A549 (cell line): ENCODE results near the gene DDX10. TPM values are rescaled to one million over a fixed set of nuclear protein-coding genes. Genes with fewer than 3 reads are reported as not detected.

Experiments
- ATAC-seq, 2 experiments: fragments of 200-7000 bp in 1 of 2; fragments of >200 bp in 1 of 2; cut with Nextera tagmentation in 1 of 2; cut with Tn5 transposase in 1 of 2; 3 replicates each; pipeline versions ENCODE4 v1.8.0 to v1.9.1; 2018 to 2020; ENCODE audit warnings: mild to moderate bottlenecking in 1 of 2, moderate library complexity in 1 of 2
- CTCF ChIA-PET: fragments of 300-600 bp; sonication (Branson Sonifier 250); formaldehyde crosslinking; extraction: SDS; loops from one replicate; lab custom pipeline; 2021; ENCODE audit warnings: antibody characterized with exemption, inconsistent platforms; lab: Yijun Ruan, JAX
- POLR2A ChIA-PET: fragments of 350-600 bp; formaldehyde crosslinking; extraction: SDS; loops from one replicate; lab custom pipeline; 2021; ENCODE audit warnings: antibody characterized with exemption, inconsistent platforms; lab: Yijun Ruan, JAX
- DNase-seq, 2 experiments: peaks; one replicate each; pipeline versions ENCODE4 v3.0.0 to v3.0.0-alpha.2; 2011 to 2016; ENCODE audit warnings: low read depth in 1 of 2, low spot score in 1 of 2
- FAIRE-seq: peaks from 2 replicates; lab custom pipeline; 2011; peaks lifted over from hg19 to GRCh38; lab: Jason Lieb, UNC
- H3K27ac ChIP-seq, 2 experiments: fragments of >200 bp; sonication (Bioruptor Twin); formaldehyde crosslinking; 3 replicates each; pipeline ENCODE4 v1.5.1; 2016 to 2017
- H3K4me1 ChIP-seq: fragments of >200 bp; sonication (Bioruptor Twin); formaldehyde crosslinking; 3 replicates; pipeline ENCODE4 v1.6.1; 2016
- H3K4me2 ChIP-seq: fragments of >200 bp; sonication (Bioruptor Twin); formaldehyde crosslinking; 3 replicates; pipeline ENCODE4 v1.6.1; 2016
- H3K4me3 ChIP-seq: fragments of >200 bp; sonication (Bioruptor Twin); formaldehyde crosslinking; 3 replicates; pipeline ENCODE4 v1.5.1; 2016
- H3K9me3 ChIP-seq: fragments of >200 bp; sonication (Bioruptor Twin); formaldehyde crosslinking; 3 replicates; pipeline ENCODE4 v1.6.1; 2016
- ATOH8 ChIP-seq: fragments of 250-450 bp; sonication (Bioruptor Pico); IDR thresholded peaks from 2 replicates; pipeline ENCODE4 v1.5.0; 2020; ENCODE audit warnings: low read depth, mild to moderate bottlenecking, moderate library complexity
- CBX8 ChIP-seq: fragments of 200-600 bp; sonication (generic); IDR thresholded peaks from 2 replicates; pipeline ENCODE4 v1.6.1; 2016
- EHF ChIP-seq: fragments of 250-450 bp; sonication (Bioruptor Pico); IDR thresholded peaks from 2 replicates; pipeline ENCODE4 v1.5.0; 2020; ENCODE audit warnings: mild to moderate bottlenecking
- ESRRA ChIP-seq: fragments of 150-350 bp; IDR thresholded peaks from 2 replicates; pipeline ENCODE4 v1.6.1; 2014; ENCODE audit warnings: mild to moderate bottlenecking, low read length, borderline replicate concordance
- FOXS1 ChIP-seq: fragments of 250-450 bp; sonication (Bioruptor Pico); IDR thresholded peaks from 2 replicates; pipeline ENCODE4 v1.5.0; 2020; ENCODE audit warnings: mild to moderate bottlenecking, moderate library complexity
- HES2 ChIP-seq: fragments of >200 bp; sonication (Bioruptor Twin); formaldehyde crosslinking; IDR thresholded peaks from 2 replicates; pipeline ENCODE4 v1.6.1; 2016
- HMGXB4 ChIP-seq: fragments of 250-450 bp; sonication (Bioruptor Pico); IDR thresholded peaks from 2 replicates; pipeline ENCODE4 v1.5.0; 2021; ENCODE audit warnings: mild to moderate bottlenecking, moderate library complexity, borderline replicate concordance
- HOXA7 ChIP-seq: fragments of 250-450 bp; sonication (Bioruptor Pico); IDR thresholded peaks from 2 replicates; pipeline ENCODE4 v1.5.0; 2020; ENCODE audit warnings: mild to moderate bottlenecking, moderate library complexity
- JUN ChIP-seq, 2 experiments: fragments of >200 bp; sonication (Bioruptor Twin); formaldehyde crosslinking; IDR thresholded peaks; 2 replicates in 1 of 2; 3 replicates in 1 of 2; pipeline ENCODE4 v1.6.1; 2016 to 2017
- JUNB ChIP-seq: fragments of >200 bp; sonication (Bioruptor Twin); formaldehyde crosslinking; IDR thresholded peaks from 2 replicates; pipeline ENCODE4 v1.6.1; 2016
- KDM1A ChIP-seq: fragments of 200-600 bp; sonication (generic); IDR thresholded peaks from 2 replicates; pipeline ENCODE4 v1.6.1; 2016; ENCODE audit warnings: low read depth, mild to moderate bottlenecking
- MAX ChIP-seq: IDR thresholded peaks from 2 replicates; pipeline ENCODE4 v1.6.1; 2012
- MAZ ChIP-seq: fragments of 150-350 bp; IDR thresholded peaks from 2 replicates; pipeline ENCODE4 v1.6.1; 2014; ENCODE audit warnings: antibody characterized with exemption, low read depth, low read length, borderline replicate concordance
- MYC ChIP-seq: IDR thresholded peaks from 2 replicates; pipeline ENCODE4 v1.6.1; 2012; ENCODE audit warnings: mild to moderate bottlenecking, inconsistent platforms, low read length, improper control_type of control experiment, borderline replicate concordance
- NFE2L2 ChIP-seq: fragments of 150-350 bp; conservative IDR thresholded peaks from 2 replicates; pipeline ENCODE4 v1.6.1; 2014; ENCODE audit warnings: low read length
- NPAS2 ChIP-seq: fragments of 250-450 bp; sonication (Bioruptor Pico); IDR thresholded peaks from 2 replicates; pipeline ENCODE4 v1.8.0; 2022; ENCODE audit warnings: mild to moderate bottlenecking, moderate library complexity, borderline replicate concordance
- NR3C1 ChIP-seq: fragments of >200 bp; sonication (Bioruptor Twin); formaldehyde crosslinking; IDR thresholded peaks from 3 replicates; pipeline ENCODE4 v1.6.1; 2017
- POLR2A ChIP-seq: IDR thresholded peaks from 2 replicates; pipeline ENCODE4 v1.6.1; 2012; ENCODE audit warnings: mild to moderate bottlenecking, low read length
- RFX5 ChIP-seq: fragments of 450-650 bp; IDR thresholded peaks from 2 replicates; pipeline ENCODE4 v1.7.1; 2014; ENCODE audit warnings: antibody characterized with exemption, mild to moderate bottlenecking, moderate library complexity
- TP53 ChIP-seq: fragments of 250-450 bp; sonication (Bioruptor Pico); IDR thresholded peaks from 2 replicates; pipeline ENCODE4 v1.5.0; 2021; ENCODE audit warnings: mild to moderate bottlenecking, moderate library complexity
- USF2 ChIP-seq: fragments of 450-650 bp; IDR thresholded peaks from 2 replicates; pipeline ENCODE4 v1.6.1; 2014; ENCODE audit warnings: antibody characterized with exemption
- WGBS: methylation state at CpG from one replicate; pipeline ENCODE4 v1.1.6; 2017; ENCODE audit errors: missing lambda C conversion rate; 5-methylcytosine and 5-hydroxymethylcytosine counted together
- polyA plus RNA-seq, 4 experiments: library from polyadenylated mRNA; depleted of rRNA in 3 of 4; stranded (reverse); fragments of >200 nt; fragmentation: RNase III in 1 of 4; extraction: RNeasy Plus Mini Kit Qiagen cat#74134 plus additional on column Dnase treatment in 1 of 4; gene quantifications; 2 replicates in 3 of 4; 3 replicates in 1 of 4; pipeline ENCODE4 v1.2.3, GENCODE V29; 2011 to 2017

Gene DDX10
- polyA plus RNA-seq, 2 of the 4 experiments (the other 2 are of a cell fraction) = 46.0 to 189 TPM

- TF ChIP-seq MAX (no peak), NR3C1 (no peak)
- TF ChIP-seq, all 56 proteins: peak for 0
Measured at GRCh38 chr11:108926171-108926840, 261.4 kb downstream of the DDX10 start (continued).

GRCh38 chr11:108926841-108927577 lies 262.1 kb downstream of the DDX10 start:
- Histone ChIP-seq H3K9me3 (no peaks in the 10 kb centered on the region), H3K4me3 (no peak overlapping the region), H3K4me2 (peak overlapping the region; percentile 18; the same call in 1 of the 3 replicates)
- 85% methylated on average over 3 of the region's 3 CpGs for WGBS
- no peak for FAIRE-seq
- ChIA-PET POLR2A (no interaction called here), CTCF (no interaction called here)
- TF ChIP-seq MYC (no peak), MAZ (no peak), NPAS2 (CRISPR knock-in tag) (no peak), NFE2L2 (no peak), FOXS1 (CRISPR knock-in tag) (no peak), HMGXB4 (CRISPR knock-in tag) (no peak), HES2 (no peak), ESRRA (no peak), TP53 (CRISPR knock-in tag) (no peak), CBX8 (no peak), RFX5 (no peak), USF2 (no peak), EHF (no peak), JUN (IDR thresholded peaks at IDR 0.05) (no peak), KDM1A (no peak)
- TF ChIP-seq, all 56 proteins: peak for 0
- Histone ChIP-seq H3K27ac (peak overlapping the region; percentile 91 to 92), H3K4me1 (peaks cover 45% of the 10 kb centered on the region)
- ATAC-seq (no peak), DNase-seq (no peak)

- 88% methylated on average over 7 of the region's 7 CpGs for WGBS
- Histone ChIP-seq H3K4me2 (no peak overlapping the region), H3K9me3 (no peaks in the 10 kb centered on the region), H3K4me3 (no peak overlapping the region), H3K27ac (peak overlapping the region; percentile 91 to 92), H3K4me1 (peaks cover 55% of the 10 kb centered on the region)
- TF ChIP-seq JUNB (no peak), POLR2A (no peak), FOXS1 (CRISPR knock-in tag) (no peak), ATOH8 (no peak), HOXA7 (CRISPR knock-in tag) (no peak), ESRRA (no peak)
- FAIRE-seq (no peak), DNase-seq (no peak), ATAC-seq (no peak)
- ChIA-PET POLR2A (no interaction called here), CTCF (no interaction called here)
Measured at GRCh38 chr11:108927791-108928545, 263.1 kb downstream of the DDX10 start.
